ENCODE data around the gene COL6A5. TPM values are rescaled to one million over a fixed set of nuclear protein-coding genes. Genes with fewer than 3 reads are reported as not detected.
A peak's percentile ranks its signal among the peaks of the same experiment; 100 is the strongest.

The COL6A5 gene
- total RNA-seq (2022) = not detected in 2 replicates
- percentile 4 among the genes with signal in this experiment for Bru-seq, nascent RNA
- BruChase-seq, experiment 1, labeled RNA remaining after a 6-hour chase = percentile 3 among the genes with signal in this experiment
- percentile 1 among the genes with signal in this experiment for BruChase-seq, experiment 2, labeled RNA remaining after a 2-hour chase
- long read RNA-seq, partial matches to known transcripts = 0 of 1 reads
- long read RNA-seq, other reads (novel, unspliced or antisense) = 1 of 1 reads

DNA sequence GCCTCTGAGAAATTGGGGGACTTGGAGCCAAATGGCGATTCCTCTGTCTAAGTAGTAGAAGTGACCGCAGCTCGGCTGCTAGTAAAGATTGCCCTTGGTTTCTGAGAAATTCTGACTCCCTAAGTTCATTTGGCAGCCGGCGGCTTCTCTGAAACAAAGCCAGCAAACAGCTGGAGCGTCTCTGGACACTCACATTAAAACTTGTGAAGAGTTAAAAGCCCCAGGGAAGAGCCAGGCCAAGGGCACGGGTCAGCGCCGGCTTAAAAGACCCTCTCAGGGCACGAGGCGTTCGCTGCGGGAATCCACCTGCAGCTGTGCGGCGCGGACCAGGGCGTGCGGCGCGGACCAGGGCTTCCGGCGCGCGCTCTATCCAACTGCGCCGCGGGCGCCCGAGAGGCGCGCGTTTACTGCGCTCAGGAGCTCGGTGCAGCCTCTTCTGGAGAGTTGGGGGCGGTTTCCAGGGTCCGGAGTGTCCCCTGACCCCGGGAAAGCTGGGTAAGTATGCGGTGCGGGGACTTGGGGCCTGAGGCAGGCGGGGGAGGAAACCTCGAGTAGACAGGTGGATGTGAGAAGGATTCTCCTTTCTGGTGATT lies at the start of gene COL6A5:
COL6A5 (plus strand) TSS at position 186 of the 593 bp plus-strand sequence. CDS start 27,967 bp downstream, outside the sequence.
- no peak for TF ChIP-seq CTCF (IDR thresholded peaks at IDR 0.05; ENCODE audit: unreplicated experiment)
- Mint-ChIP-seq H3K27ac (ENCODE audit: unreplicated experiment) (no peak within 1 kb of the TSS), H3K9me3 (ENCODE audit: low read depth, unreplicated experiment) (no peaks in the 10 kb centered on the region), H3K4me1 (ENCODE audit: low read depth, unreplicated experiment) (no peaks in the 10 kb centered on the region), H3K27me3 (ENCODE audit: unreplicated experiment) (peaks cover 45% of the 10 kb centered on the region), H3K36me3 (ENCODE audit: insufficient read depth, unreplicated experiment) (no peaks in the 10 kb centered on the region), H3K4me3 (ENCODE audit: low read depth, unreplicated experiment) (no peak within 1 kb of the TSS)
- DNase-seq = no peak
- CTCF ChIA-PET = interaction anchor here (0.7 kb wide), 1 partner anchor 28 kb away, joined by 3 read pairs; no protein-coding TSS in a partner anchor
- intact Hi-C loops (cut with micrococcal nuclease; ENCODE audit: unreplicated experiment) = no loop called here
- BruUV-seq (replicated peaks) = no TSS peak

DNA sequence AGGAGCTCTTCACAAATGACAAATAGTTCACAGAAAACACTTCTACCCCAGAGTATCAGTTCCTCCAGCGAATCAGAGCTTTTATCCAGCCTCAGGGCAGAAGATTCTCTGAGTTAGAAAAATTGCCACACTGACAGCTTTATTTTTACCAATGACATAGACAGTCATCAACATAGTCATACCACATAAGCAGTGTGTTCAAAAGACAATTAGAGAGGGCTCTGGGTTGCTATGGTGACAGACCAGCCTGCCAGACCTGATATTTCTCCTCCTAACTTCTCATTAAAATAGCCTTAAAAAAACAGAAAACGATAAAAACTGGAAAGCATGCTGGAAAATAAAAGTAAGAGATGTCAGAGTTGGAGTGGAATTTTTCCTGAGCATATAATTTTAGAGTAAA lies 45.9 kb upstream of the COL6A5 start:
- no peaks in the 10 kb centered on the region for H3K36me3 Mint-ChIP-seq (ENCODE audit: insufficient read depth, unreplicated experiment)
- intact Hi-C loops (cut with micrococcal nuclease; ENCODE audit: unreplicated experiment) = no loop called here
- no peak overlapping the region for H3K4me3 Mint-ChIP-seq (ENCODE audit: low read depth, unreplicated experiment)
- no peaks in the 10 kb centered on the region for H3K4me1 Mint-ChIP-seq (ENCODE audit: low read depth, unreplicated experiment)
- no TSS peak for BruUV-seq (replicated peaks)
- CTCF ChIA-PET = no interaction called here
- no peaks in the 10 kb centered on the region for H3K9me3 Mint-ChIP-seq (ENCODE audit: low read depth, unreplicated experiment)
- no peak for DNase-seq
- peaks cover 40% of the 10 kb centered on the region for H3K27me3 Mint-ChIP-seq (ENCODE audit: unreplicated experiment)
- H3K27ac Mint-ChIP-seq (ENCODE audit: unreplicated experiment) = no peak overlapping the region
- TF ChIP-seq CTCF (IDR thresholded peaks at IDR 0.05; ENCODE audit: unreplicated experiment) = no peak

DNA sequence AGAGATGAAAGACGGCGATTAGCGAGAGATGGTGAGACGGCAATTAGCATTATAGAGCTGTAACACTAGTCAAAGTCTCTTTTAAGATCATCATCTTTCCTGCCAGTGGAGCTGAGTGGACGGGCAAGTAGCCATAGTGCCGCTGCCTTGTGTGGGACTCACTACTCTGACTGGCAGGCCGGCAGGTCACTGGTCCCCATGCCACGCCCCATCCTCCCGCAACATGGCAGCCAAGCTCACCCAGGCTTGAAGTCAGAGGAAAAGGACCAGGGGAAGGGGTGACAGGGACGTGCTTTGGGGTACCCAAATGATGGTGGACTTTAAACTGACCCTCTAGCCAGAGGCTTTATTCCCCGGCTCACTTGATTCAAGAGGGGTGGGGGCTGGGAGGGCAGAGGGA lies 44.6 kb upstream of the COL6A5 start:
- intact Hi-C loops (cut with micrococcal nuclease; ENCODE audit: unreplicated experiment) = no loop called here
- BruUV-seq (replicated peaks) = no TSS peak
- DNase-seq = no peak
- no peak for TF ChIP-seq CTCF (IDR thresholded peaks at IDR 0.05; ENCODE audit: unreplicated experiment)
- H3K36me3 Mint-ChIP-seq (ENCODE audit: insufficient read depth, unreplicated experiment) = no peaks in the 10 kb centered on the region
- H3K4me1 Mint-ChIP-seq (ENCODE audit: low read depth, unreplicated experiment) = no peaks in the 10 kb centered on the region
- CTCF ChIA-PET = no interaction called here
- H3K27ac Mint-ChIP-seq (ENCODE audit: unreplicated experiment) = no peak overlapping the region
- peaks cover 53% of the 10 kb centered on the region for H3K27me3 Mint-ChIP-seq (ENCODE audit: unreplicated experiment)
- no peaks in the 10 kb centered on the region for H3K9me3 Mint-ChIP-seq (ENCODE audit: low read depth, unreplicated experiment)
- H3K4me3 Mint-ChIP-seq (ENCODE audit: low read depth, unreplicated experiment) = no peak overlapping the region

- no peaks in the 10 kb centered on the region for H3K9me3 Mint-ChIP-seq (ENCODE audit: low read depth, unreplicated experiment)
- H3K27ac Mint-ChIP-seq (ENCODE audit: unreplicated experiment) = no peak overlapping the region
- BruUV-seq (replicated peaks) = no TSS peak
- no peak overlapping the region for H3K4me3 Mint-ChIP-seq (ENCODE audit: low read depth, unreplicated experiment)
- TF ChIP-seq CTCF (IDR thresholded peaks at IDR 0.05; ENCODE audit: unreplicated experiment) = no peak
- H3K27me3 Mint-ChIP-seq (ENCODE audit: unreplicated experiment) = peaks cover 57% of the 10 kb centered on the region
- CTCF ChIA-PET = no interaction called here
- no peaks in the 10 kb centered on the region for H3K36me3 Mint-ChIP-seq (ENCODE audit: insufficient read depth, unreplicated experiment)
- DNase-seq = no peak
- intact Hi-C loops (cut with micrococcal nuclease; ENCODE audit: unreplicated experiment) = no loop called here
- H3K4me1 Mint-ChIP-seq (ENCODE audit: low read depth, unreplicated experiment) = no peaks in the 10 kb centered on the region
These were observed 35.4 kb upstream of the COL6A5 start for GRCh38 chr3:130310109-130310508.
